Activated CD4-positive, alpha-beta T cell treated with anti-CD3 and anti-CD28 coated beads, Interleukin-10, Interleukin-2, amounts not matched to agents 100 ng/mL and 50 ng/mL, durations not matched to agents 16 hours and 8 hours (primary cell): ENCODE data around the gene DSTYK.
A peak's percentile ranks its signal among the peaks of the same experiment; 100 is the strongest.
"Not testable (repeated sequence)": the region's sequence is repeated elsewhere in the genome, so short reads cannot be mapped to it uniquely, and the experiment has no call there.

Experiments used
- DNase-seq: peaks from one replicate; pipeline ENCODE4 v3.0.0-alpha.2; 2020

Gene DSTYK

DNA sequence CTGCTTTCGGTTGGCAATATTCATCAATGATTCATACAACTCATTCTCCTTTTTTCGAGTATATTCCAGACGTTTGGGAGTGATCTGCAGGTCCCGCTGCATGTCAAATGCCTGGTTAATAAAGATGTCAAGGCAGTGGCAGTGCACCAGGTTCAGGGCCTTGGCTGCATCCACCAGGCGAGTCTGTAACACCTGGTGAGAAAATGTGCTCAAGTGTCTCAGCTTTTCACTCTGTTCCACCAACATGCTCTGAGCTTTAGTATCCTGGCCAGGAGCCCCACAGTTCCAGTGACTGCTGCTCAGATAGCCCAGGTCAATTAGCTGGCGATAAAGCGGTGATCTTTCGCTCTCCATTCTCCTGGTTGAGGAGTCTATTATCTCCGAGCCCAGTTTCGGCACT is 42.3 kb downstream of the DSTYK start:
- DNase-seq, result no peak

DNA sequence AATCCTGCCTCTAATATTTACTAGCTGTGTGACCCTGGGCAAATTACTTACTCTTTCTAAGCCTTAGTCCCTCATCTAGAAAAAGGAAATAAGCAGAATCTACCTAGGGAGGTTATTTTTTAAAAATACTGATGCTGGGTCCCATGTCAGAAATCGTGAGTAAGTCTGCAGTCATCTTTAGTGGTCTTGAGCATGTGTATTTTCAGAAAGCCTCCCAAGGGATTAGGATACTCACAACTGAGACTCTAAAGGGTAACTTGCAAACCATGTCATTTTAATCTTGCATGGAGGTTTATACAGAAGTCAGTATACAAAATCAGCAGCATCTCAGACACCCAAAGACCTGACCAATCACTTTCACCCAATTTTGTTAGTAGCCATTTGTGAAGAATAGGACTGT is 43.2 kb downstream of the DSTYK start:
- no peak for DNase-seq

DNA sequence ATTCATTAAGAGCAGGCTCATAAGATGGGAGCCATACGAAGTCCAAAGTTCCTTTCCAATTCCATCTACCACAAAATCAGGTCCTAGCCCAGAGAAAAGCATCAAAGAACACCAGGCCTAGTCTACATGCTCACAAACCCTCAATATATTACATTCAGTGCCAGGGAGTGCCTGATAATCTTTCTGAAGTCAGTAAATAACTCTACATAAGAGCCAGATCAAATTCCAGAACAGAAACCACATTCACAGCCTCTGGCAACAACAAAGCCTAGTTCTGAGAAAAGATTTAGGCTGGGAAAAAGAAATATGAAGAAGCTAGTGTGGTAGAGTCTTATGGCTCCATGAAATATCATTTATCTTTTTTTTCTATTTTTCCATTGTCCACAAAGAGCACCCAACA is 49.2 kb downstream of the DSTYK start:
- DNase-seq, result no peak

DNA sequence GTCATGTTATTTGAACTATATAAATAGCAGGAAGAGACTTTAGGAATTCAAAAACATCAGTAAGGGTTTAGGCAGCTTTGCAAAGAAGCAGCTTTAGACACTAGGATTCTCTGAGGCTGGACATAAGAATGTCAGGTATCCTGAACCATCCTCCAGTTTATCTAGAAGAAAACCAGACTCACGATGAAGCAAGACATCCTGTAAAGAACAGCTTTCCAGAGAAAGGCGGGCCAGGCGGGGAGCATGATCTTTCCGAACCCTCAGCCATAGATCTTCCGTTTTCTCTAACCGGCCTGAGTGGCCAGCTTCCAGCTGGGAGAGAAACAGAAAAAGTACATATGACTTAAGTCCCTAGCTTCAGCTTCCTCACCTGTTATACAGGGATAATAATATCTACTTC is 50.4 kb downstream of the DSTYK start:
- no peak for DNase-seq

DNA sequence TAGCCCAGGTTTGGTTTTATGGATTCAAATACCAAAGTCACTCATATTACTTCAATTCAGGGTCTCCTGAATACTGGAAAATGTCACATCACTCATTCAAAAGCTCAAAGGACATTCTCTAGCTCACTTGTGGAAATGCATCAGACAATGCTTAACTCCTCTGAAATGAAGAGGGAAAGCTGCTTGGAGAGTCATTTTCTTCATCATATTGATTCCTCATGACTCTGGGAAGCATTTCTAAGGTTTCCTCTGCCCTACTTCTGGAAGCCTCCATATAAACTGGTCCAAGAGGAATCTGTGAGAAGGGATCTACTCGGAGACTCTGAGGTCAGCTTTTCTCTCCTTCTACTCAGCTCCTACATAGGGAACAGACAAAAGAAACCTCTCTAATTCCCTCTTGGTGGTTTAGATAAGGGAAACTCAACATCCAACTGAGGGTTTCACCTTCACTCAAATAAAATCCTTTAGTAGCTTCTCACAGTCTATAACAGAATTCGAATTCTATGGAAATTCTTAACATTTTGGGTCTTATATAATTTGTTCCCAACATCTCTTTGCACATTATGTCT is 53.4 kb downstream of the DSTYK start:
- no peak for DNase-seq

DNA sequence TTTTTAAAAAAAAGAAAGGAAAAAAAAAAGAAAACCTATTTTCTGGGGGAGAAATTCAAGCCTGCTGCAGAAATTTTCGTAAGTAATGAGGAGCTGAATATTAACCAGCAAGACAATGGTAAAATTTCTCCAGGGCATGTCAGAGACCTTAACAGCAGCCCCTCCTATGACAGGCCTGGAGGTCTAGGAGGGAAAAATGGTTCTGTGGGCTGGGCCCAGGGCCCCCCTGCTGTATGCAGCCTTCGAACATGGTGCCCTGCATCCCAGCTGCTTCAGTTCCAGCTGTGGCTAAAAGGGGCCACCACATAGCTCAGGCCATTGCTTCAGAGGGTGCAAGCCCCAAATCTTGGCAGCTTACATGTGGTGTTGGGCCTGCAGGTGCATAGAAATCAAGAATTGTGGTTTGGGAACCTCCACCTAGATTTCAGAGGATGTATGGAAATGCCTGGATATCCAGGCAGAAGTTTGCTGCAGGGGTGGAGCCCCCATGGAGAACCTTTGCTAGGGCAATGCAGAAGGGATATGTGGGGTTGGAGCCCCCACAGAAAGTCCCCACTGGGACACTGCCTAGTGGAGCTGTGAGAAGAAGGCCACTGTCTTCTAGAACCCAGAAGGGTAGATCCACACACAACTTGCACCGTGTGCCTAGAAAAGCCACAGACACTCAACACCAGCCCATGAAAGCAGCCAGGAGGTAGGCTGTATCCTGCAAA is 55.7 kb downstream of the DSTYK start:
- not testable (repeated sequence) for DNase-seq

DNA sequence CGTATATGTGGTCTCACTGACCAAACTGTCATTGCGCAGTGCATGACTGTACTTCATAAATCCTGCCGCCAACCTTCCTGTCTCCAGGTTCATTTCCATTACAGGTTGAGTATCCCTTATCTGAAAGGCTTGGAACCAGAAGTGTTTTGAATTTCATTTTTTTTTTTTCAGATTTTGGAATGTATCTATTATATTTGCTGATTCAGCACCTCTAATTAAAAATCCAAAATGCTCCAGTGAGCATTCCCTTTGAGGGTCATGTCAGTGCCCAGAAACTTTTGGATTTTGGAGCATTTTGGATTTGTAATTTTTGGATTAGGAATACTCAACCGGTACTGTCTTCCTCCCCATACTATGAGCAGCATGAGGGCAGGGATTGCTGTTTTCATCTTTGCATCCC is 59.0 kb downstream of the DSTYK start:
- no peak for DNase-seq

DNA sequence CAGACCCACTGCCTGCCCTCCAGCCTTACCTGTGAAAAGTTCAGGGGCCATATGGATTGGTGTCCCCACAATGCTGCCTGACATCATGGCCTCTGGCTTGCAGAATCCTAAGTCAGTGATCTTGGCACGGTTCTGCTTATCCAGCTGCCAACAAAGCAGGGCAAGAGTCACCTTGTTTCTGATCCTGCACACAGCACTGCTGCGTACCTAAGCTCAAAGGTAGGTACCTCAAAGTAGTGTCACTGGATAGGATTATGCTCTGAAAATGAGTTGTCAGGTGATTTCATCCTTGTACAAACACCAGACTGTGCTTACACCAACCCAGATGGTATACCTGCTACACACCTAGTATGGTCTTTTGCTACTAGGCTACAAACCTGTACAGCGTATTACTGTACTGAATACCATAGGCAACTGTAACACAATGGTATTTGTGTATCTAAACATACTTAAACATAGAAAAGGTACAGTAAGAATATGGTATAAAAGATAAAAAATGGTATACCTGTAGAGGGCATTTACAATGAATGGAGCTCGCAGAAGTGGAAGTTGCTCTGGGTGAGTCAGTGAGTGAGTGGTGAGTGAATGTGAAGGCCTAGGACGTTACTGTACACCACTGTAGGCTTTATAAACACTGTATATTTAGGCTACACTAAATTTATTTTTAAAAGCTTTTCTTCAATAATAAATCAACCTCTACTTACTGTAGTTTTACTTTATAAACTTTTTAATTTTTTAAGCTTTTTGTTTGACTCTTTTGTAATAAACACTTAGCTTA is 60.7 kb downstream of the DSTYK start:
- no peak for DNase-seq

DNA sequence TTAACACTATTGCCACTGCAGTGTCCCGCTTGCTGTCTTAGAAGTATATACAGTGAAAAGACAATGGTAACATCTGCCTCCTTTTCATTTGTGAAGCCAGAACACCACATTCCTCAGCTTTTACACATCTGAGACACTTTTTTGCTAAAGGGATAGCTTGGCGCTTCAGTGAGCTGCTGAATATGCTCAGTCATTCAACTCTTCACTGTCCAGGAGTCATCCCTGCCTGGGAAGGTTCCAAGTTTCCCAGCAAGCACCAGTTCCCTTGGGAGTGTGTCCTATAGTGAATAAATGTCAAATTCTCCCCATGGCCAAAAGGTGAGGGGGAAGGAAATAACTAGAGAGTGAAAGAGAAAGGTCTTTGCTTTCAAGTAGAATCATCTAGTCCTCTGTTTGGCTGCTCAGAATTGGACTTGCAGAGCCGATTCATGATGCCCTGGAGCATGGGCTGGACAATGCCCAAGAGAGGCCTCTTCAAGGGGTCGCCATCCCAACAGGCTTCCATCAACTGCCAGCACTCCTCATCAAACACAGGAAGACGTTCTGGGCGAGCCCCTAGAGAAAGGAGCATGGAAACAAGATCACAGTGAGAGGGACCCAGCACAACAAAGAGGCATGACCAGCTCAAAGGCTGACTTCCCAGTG is 64.2 kb downstream of the DSTYK start:
- DNase-seq, result no peak

DNA sequence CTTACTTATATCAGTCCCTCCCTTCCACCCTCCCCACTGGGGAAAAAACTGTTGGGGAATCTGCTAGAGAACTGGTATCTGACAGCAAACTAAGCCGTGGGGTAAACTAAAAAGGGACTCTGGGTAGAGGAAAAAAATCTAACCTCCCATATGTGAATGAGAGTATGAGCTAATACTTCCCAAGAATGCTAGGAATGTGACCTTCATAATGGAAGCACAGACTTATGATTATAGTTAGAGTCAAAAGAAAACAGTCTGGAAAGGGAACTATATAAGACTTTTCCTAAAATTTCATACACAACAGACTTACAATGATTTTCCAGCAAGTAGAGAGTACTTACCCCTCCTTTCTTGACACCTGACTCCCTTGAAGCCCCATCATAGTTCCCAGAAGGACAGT is 66.8 kb downstream of the DSTYK start:
- no peak for DNase-seq

DNA sequence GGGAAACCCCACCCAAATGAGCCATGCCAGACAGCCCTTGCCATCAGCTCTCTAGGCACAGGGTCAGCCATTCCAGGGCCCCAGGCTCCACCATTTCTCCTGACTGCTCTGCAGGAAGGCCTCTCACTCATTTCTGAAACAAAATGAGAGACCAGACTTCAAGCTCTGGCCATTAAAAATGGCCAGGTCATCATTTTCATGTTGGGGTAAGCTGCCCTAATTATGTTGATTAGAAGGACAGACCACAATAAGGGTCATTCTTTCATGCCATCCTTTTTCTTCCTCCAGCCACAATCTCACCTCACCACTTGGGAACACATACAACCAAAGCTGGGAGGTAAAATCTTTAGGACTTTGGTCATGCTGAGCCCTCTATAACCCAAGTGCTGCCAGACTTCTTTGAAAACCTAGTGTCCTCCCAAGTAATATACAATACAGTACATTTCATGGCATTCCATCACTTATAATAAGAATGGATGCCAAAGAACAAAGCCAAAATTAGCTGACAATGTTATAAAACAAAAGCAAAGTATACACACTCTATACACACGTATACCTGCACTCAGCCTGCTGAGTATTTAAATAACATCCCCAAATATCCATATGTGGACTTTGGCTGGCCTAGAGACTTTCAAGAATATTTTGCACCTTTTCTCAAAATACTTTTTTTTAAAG is 67.3 kb downstream of the DSTYK start:
- no peak for DNase-seq

DNA sequence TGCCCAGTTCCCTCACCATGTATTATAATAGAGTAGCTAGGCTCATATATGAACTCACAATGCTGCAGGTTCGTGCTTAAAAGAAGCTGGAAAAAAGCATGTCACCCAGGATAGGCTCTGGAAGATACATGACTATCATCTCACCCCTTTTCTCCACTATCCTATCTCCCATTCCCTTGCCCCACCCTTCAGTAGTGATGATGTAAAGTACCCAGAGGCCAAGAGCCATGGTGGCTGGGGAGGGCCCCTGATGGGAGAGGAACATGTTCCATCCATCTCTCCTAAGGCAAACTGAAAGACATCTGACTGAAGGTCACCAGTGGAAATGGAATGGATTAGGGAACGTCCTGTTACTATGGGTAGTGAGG is 69.4 kb downstream of the DSTYK start:
- DNase-seq, result no peak

DNA sequence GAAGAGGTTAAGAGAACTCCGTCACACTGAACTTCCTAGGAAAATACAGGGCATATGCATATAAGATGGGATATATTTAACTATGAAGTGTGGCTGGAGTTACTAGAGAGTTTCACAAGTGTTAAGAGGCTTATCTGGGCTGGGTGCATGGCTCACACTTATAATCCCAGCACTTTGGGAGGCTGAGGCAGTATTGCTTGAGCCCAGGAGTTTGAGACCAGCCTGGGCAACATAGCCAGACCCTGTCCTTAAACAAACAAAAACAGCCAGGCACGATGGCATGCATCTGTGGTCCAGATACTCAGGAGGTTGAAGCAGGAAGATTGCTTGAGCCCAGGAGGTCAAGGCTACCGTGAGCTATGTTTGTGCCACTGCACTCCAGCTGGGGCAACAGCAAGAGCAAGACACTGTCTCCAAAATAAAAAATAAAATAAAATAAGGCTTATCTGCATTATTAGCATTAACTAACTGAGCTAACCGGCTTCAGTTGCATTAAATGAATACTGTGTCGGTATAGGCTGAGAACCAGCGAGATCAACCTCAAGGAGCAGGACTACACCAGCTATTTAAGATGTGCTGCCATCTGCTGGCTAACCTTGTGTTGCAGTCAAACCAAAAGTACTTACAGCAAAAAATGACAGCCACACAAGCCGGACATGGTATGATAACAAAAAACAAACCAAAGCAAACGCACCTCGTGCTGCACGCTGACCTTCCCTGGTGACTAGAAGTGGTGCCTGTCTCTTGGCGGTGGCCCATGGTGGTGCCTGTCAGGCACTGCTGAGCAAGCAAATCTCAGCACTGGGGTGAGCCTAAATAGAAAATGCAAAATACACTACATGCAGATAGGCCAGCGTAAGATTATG is 70.0 kb downstream of the DSTYK start:
- peak; percentile 80 for DNase-seq

DNA sequence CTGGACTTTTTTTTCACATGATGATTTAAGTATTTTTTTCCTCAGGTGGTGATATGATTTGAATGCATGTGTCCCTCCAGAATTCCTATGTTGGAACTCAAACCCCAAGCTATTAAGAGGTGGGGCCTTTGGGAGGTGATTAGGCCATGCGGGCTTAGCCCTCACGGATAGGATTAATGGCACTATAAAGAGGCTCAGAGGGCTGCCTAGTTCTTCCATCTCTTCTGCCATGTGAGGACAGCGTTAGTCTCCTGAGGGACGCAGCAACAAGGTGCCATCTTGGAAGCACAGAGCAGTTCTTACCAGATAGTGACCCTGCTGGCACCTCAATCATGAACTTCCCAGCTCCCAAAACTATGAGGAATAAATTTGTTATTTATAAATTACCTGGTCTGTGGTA is 71.4 kb downstream of the DSTYK start:
- DNase-seq, result no peak

DNA sequence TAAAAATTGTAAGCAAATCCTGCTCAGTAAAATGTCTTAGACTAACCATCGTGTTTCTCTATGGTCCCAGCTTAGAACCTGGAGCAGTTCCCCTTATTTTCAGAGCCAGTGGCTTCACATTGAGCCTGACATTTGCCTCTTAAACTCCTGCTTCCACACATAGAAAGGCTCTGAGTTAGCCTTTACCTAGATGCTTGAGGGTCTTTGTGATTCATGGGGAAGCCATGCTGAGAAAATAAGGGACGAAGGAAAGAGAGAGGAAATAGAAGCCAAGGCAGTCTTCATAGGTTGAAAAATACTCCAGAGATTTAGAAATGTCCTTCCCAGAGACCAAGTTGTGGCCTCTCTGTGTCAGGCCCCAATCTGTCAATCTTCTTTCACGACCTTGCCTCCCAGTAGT is 73.6 kb downstream of the DSTYK start:
- no peak for DNase-seq

DNA sequence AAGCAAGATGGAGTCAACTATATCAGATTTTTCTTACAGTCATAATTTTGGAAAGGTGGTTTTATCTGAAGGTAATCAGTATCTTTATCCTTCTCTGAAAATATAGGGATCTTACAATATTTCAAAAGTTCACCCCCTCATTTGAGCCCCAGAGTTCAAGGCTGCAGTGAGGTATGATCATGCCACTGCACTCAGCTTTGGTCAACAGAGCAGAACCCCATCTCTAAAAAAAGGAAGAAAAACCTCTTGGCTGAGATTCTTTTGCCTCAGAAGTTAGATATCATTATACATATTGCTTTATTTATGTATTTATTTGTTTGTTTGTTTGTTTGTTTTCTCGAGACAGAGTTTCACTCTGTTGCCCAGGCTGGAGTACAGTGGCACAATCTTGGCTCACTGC is 78.2 kb downstream of the DSTYK start:
- DNase-seq, result no peak

DNA sequence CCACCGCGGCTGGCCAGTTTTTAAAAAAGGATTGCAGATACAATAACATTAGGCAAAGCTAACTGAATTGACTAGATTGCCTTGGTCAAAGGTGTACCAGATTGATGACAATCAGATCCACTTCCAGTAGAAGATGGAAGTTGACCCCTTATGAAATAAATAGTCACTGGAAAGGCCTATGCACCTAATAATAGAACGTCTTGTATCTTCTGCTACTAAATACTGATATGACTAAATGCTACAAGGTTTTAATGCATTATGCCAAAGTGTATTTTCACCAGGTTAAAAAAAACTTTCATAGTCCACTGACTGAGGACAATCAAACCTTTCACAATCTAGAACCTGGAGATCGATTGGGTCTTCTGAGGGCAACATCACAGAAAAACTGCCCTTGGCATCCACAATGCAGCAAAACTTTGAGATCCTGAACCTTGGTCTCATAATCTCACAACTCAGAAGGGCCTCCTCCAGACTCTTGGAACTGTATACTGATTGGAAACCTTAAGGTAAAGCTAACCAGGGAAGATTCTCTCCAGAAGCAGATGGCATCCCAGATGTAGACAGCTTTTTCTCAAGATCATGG is 82.0 kb downstream of the DSTYK start:
- DNase-seq, result no peak

DNA sequence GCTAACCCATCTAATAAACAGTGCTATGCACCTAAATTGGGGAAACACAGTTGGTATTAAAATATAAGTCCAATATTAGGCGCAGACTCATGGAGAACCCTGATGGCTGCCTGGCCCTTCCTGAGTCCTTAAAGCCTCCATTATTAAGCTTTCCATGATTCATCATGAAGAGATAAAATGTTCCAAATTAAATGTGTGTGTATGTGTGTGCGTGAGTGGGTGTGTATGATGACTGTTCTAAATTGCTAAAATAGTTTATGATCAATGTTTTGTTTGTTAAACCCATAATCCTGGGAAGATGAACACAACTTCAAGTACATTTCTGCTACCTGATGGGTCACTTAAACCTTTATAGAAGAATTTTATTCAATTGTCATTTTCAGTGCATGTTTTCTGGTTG is 83.5 kb downstream of the DSTYK start:
- DNase-seq, result no peak

DNA sequence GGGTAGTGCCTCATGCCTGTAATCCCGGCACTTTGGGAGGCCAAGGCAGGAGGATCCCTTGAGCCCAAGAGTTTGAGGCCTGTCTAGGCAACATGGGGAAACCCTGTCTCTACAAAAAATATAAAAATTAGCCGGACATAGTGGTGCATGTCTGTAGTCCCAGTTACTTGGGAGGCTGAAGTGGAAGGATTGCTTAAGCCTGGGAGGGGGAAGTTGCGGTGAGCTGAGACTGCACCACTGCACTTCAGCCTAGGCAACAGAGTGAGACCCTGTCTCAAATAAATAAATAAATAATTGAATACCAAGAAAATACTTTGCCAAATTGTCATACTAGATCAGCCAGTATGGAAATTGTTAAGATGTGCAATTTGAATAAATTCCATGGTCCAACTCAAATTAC is 83.9 kb downstream of the DSTYK start:
- DNase-seq, result no peak

DNA sequence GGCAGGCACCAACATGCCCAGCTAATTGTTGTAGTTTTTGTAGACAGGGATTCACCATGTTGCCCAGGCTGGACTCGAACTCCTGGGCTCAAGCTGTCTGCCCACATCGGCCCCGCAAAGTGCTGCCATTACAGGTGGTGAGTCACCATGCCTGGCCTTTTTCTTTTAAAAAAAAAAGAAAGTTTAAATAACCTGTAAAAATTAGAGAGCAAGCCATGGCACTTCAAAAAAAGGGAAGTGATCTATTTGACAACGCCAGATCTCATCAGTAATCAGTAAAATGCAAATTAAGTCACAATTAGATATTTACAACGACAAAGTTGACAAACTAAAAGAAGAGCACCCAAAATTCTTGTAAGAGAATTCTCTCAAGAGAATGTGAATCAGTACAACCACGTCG is 86.8 kb downstream of the DSTYK start:
- DNase-seq, result no peak

DNA sequence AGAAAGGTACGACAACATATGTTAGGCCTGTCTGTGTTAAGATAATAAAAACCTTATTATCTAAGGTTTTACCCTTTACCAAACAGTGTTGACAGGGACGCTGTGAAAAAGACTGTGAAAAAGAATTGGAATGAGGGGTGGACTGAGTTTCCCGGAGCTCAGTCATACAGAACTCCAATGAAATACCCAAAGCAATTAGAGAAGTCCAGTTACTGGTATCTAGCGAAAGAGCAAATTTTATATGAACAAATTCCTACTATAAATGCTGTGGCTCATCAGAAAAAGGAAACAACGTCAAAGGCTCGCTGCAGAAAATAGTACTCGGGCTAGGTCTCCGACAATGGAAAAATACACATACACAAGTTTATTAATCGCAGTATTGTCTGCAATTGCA is 89.0 kb downstream of the DSTYK start:
- DNase-seq, result no peak
